ENCODE results near the gene ARHGEF7. TPM values are rescaled to one million over a fixed set of nuclear protein-coding genes. Genes with fewer than 3 reads are reported as not detected.

The ARHGEF7 gene
- polyA plus RNA-seq, 1 experiment: 32.0 TPM

DNA sequence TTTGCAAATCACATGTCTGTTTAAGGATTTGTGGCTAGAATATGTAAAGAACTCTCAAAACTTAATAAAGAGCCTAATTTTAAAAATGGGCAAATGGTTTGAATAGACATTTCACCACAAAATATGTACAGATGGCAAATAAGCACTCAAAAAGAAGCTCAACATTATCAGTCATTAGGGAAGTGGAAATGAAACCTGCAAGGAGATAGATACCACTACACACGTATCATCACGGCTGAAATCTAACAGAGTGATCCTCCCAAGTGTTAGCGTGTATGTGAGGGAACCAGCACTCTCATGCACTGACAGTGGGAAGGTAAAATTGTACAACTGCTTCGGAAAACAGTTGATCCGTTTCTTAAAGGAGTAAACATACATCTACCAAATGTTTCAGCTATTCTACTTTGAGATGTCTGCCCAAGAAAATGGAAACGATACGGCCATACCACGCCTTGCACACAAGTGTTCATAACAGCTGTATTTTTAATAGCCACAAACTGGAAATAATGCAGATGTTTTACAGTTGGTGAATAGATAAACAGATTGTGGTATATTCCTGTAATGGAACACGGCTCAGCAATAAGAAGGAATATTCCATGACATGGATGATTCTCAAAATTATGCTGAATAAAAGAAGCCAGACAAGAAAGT lies 14.5 kb downstream of the ARHGEF7 start:
- Histone ChIP-seq H3K36me3 (ENCODE audit: control insufficient read depth, insufficient read depth, low read length) (no peaks in the 10 kb centered on the region), H3K4me3 (ENCODE audit: low read depth, low read length) (no peak overlapping the region), H3K27me3 (ENCODE audit: control insufficient read depth, insufficient read depth, low read length) (peaks cover 6% of the 10 kb centered on the region; the same call in 1 of the 2 replicates)
- CTCF ChIA-PET: interaction anchor here (1.2 kb wide), 1 partner anchor 9 kb away, joined by 3 read pairs; no protein-coding TSS in a partner anchor
- POLR2A ChIA-PET: no interaction called here
- DNase-seq (ENCODE audit: low read depth): no peak
- TF ChIP-seq, protein P1, sequence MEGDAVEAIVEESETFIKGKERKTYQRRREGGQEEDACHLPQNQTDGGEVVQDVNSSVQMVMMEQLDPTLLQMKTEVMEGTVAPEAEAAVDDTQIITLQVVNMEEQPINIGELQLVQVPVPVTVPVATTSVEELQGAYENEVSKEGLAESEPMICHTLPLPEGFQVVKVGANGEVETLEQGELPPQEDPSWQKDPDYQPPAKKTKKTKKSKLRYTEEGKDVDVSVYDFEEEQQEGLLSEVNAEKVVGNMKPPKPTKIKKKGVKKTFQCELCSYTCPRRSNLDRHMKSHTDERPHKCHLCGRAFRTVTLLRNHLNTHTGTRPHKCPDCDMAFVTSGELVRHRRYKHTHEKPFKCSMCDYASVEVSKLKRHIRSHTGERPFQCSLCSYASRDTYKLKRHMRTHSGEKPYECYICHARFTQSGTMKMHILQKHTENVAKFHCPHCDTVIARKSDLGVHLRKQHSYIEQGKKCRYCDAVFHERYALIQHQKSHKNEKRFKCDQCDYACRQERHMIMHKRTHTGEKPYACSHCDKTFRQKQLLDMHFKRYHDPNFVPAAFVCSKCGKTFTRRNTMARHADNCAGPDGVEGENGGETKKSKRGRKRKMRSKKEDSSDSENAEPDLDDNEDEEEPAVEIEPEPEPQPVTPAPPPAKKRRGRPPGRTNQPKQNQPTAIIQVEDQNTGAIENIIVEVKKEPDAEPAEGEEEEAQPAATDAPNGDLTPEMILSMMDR (IDR thresholded peaks at IDR 0.05; ENCODE audit: insufficient read depth, low read depth, low read length): no peak

DNA sequence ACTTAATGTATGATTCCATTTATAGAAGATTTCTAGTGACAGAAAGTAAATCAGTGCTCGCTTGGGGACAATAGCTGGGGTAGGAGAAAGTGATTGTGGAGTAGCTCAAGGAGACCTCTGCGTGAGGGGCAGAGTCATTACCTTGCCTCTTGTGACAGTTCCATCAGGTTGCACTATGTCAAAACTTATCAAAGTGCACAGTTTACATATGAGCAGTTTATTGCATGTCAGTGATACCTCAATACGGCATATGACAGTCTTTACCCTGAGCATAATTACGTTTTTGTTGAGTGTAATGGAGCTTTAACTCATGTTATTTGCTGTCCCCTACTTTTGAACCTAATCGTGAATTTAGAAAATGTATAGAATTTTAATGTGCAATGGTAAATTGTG lies 15.0 kb downstream of the ARHGEF7 start:
- TF ChIP-seq, protein P1 (IDR thresholded peaks at IDR 0.05; ENCODE audit: insufficient read depth, low read depth, low read length): no peak
- POLR2A ChIA-PET: no interaction called here
- no peaks in the 10 kb centered on the region for H3K36me3 ChIP-seq (ENCODE audit: control insufficient read depth, insufficient read depth, low read length)
- CTCF ChIA-PET: interaction anchor here (1.2 kb wide), 1 partner anchor 9 kb away, joined by 3 read pairs; no protein-coding TSS in a partner anchor
- DNase-seq (ENCODE audit: low read depth): no peak
- H3K4me3 ChIP-seq (ENCODE audit: low read depth, low read length): no peak overlapping the region
- H3K27me3 ChIP-seq (ENCODE audit: control insufficient read depth, insufficient read depth, low read length): peaks cover 6% of the 10 kb centered on the region; the same call in 1 of the 2 replicates

DNA sequence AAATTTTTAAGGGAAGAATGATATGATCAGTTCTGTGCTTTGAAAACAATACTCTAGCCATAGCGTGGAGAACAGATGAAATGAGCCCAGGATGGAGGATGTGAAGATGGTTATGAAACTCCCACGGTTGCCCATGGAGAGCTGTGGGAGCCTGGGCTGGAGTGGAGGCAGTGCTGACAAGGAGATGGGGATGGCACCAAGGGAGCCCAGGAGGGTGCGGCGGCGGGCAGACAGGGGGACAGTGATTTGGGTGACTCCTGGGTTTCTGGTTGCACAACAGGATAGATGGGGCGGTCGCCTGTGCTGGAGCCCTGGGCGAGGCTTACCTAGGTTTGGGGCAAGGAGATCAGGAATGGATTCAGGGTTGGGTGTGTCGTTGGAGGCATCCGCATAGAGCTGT lies 15.9 kb downstream of the ARHGEF7 start:
- no peaks in the 10 kb centered on the region for H3K36me3 ChIP-seq (ENCODE audit: control insufficient read depth, insufficient read depth, low read length)
- no peak for DNase-seq (ENCODE audit: low read depth)
- H3K27me3 ChIP-seq (ENCODE audit: control insufficient read depth, insufficient read depth, low read length): peaks cover 4% of the 10 kb centered on the region; the same call in 1 of the 2 replicates
- H3K4me3 ChIP-seq (ENCODE audit: low read depth, low read length): no peak overlapping the region
- TF ChIP-seq, protein P1 (IDR thresholded peaks at IDR 0.05; ENCODE audit: insufficient read depth, low read depth, low read length): no peak
- ChIA-PET POLR2A (no interaction called here), CTCF (no interaction called here)

DNA sequence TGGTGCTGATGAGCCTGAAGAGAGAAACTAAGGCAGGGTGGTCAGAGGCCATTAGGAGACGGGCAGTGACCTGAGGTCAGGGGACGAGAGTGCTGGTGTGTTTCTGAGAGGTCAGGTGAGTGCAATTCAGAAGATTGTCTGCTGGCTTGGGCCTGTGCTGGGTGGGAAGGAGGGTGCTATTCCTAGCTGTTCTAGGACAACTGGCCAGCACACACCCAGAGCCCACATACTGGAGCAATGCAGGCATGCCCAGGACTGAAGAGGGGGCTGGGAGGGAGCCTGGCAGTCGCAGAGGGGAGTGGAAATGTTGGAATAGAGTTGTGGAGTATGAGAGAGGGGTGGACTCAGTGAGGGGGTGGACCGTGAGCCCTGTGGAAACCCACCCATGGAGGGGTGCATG lies 16.5 kb downstream of the ARHGEF7 start:
- POLR2A ChIA-PET: no interaction called here
- peaks cover 4% of the 10 kb centered on the region; the same call in 1 of the 2 replicates for H3K27me3 ChIP-seq (ENCODE audit: control insufficient read depth, insufficient read depth, low read length)
- DNase-seq (ENCODE audit: low read depth): no peak

DNA sequence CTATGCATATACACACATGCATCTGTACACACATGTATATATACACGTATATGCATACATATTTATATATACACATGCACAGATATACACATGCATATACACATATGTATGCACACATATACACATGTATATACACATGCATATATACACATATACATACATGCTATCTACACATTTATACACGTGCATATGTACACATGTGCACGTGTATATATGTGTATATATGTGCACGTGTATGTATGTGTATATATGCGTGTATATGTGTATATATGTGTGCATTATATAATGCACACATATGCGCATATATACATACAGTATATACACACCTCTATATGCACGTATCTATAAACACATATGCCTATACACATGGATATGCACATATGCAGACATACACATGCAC lies 17.8 kb downstream of the ARHGEF7 start:
- TF ChIP-seq, protein P1 (IDR thresholded peaks at IDR 0.05; ENCODE audit: insufficient read depth, low read depth, low read length): no peak
- CTCF ChIA-PET: no interaction called here
- DNase-seq (ENCODE audit: low read depth): no peak
- peaks cover 7% of the 10 kb centered on the region; the same call in 1 of the 2 replicates for H3K27me3 ChIP-seq (ENCODE audit: control insufficient read depth, insufficient read depth, low read length)
- H3K36me3 ChIP-seq (ENCODE audit: control insufficient read depth, insufficient read depth, low read length): no peaks in the 10 kb centered on the region
- POLR2A ChIA-PET: no interaction called here
- no peak overlapping the region for H3K4me3 ChIP-seq (ENCODE audit: low read depth, low read length)

More for the DNA sequence above, 16.5 kb downstream of the ARHGEF7 start:
- CTCF ChIA-PET: no interaction called here
- Histone ChIP-seq H3K4me3 (ENCODE audit: low read depth, low read length) (no peak overlapping the region), H3K36me3 (ENCODE audit: control insufficient read depth, insufficient read depth, low read length) (no peaks in the 10 kb centered on the region)
- TF ChIP-seq, protein P1 (IDR thresholded peaks at IDR 0.05; ENCODE audit: insufficient read depth, low read depth, low read length): no peak

All from BJ (cell line).